NCI-H2107 treated with DMSO at 0.1 percent for 48 hours (cell line): ENCODE measurements around the gene KCNMB2.
"Not testable (repeated sequence)": the region's sequence is repeated elsewhere in the genome, so short reads cannot be mapped to it uniquely, and the experiment has no call there.

Experiments used
- DNase-seq: peaks from one replicate; lab custom pipeline; 2025; ENCODE audit not compliant: unreplicated experiment; lab: John Stamatoyannopoulos, UW

KCNMB2 gene

GRCh38 chr3:178849199-178849910 lies 313.1 kb downstream of the KCNMB2 start:
- DNase-seq, result peak; percentile 71

- no peak for DNase-seq
Observed at GRCh38 chr3:178850450-178851190, 314.4 kb downstream of the KCNMB2 start.

GRCh38 chr3:178851564-178851963 lies 315.3 kb downstream of the KCNMB2 start:
- no peak for DNase-seq

GRCh38 chr3:178856804-178857203 lies 320.6 kb downstream of the KCNMB2 start:
- DNase-seq, result no peak

GRCh38 chr3:178859386-178859785 lies 323.1 kb downstream of the KCNMB2 start:
- no peak for DNase-seq

- not testable (repeated sequence) for DNase-seq
Observed at GRCh38 chr3:178859900-178860436, 323.7 kb downstream of the KCNMB2 start.

- DNase-seq, result no peak
Observed at GRCh38 chr3:178868681-178869080, 332.4 kb downstream of the KCNMB2 start.

GRCh38 chr3:178870085-178870484 lies 333.8 kb downstream of the KCNMB2 start:
- DNase-seq, result no peak

- DNase-seq, result no peak
Observed at GRCh38 chr3:178875157-178875556, 338.9 kb downstream of the KCNMB2 start.

GRCh38 chr3:178875836-178876235 lies 339.6 kb downstream of the KCNMB2 start:
- no peak for DNase-seq

GRCh38 chr3:178880274-178880673 lies 344.0 kb downstream of the KCNMB2 start:
- DNase-seq, result no peak
